Measurements from ENCODE around the gene ZNF319.

ZNF319 gene

DNA sequence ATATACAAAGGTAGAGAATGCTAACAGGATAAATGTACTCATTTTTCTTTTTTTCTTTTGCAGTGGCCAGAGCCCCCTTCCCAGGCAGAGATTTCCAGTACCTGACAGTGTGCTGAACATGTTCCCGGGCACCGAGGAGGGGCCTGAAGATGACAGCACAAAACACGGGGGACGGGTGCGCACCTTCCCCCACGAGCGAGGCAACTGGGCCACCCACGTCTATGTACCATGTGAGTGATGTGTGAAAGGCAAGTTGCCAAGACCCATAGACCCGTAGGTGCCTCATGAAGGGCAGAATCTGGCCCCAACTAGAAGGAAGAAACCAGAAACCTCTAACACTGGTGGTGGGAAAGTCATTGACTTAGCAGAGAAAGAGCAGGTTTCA, 1.9 kb upstream of the ZNF319 start:
- DNase-seq, result no peak
- in situ Hi-C loops (cut with HindIII; ENCODE audit: low pct_ligation_motif_present, low pct_unique_long_range_greater_than_20kb, low sequenced_read_pairs), result no loop called here

DNA sequence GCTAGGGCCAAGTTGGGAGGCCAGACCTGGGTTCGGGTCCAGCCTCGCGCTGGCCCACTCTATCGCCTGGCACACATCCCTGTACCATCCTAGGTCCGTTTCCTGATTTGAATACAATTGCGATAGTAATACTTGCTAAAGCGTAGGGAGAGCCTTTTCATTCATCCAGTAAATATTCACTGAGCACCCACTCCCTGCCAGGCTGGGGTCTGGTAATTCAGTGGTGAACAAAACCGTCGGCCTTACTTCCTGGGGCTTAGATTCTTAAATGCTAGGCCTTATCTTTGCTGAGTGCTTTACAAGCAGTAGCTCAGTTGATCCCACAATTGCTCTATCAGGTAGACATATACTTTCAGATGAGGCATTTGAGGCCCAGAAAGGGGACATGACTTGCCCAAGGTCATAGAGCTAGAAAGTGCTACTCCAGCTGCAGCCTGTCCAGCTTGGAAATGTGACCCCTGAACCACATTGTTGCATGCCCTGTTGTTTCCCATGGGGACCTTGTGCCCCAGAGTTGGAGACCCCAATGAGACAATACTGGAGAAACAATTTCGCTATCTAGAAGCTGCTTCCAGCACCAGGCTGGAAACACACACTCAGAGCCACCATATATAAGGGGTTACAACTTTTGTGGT, 1.4 kb upstream of the ZNF319 start:
- in situ Hi-C loops (cut with HindIII; ENCODE audit: low pct_ligation_motif_present, low pct_unique_long_range_greater_than_20kb, low sequenced_read_pairs), result no loop called here
- no peak for DNase-seq

- in situ Hi-C loops (cut with HindIII; ENCODE audit: low pct_ligation_motif_present, low pct_unique_long_range_greater_than_20kb, low sequenced_read_pairs), result no loop called here
- DNase-seq, result peak; percentile 93
These were observed 519 bp upstream of the ZNF319 start, which contains the start of gene USB1 for GRCh38 chr16:58000706-58001676. USB1 (plus strand) TSS chr16:58001407; CDS start chr16:58001484, 77 bp downstream.

GRCh38 chr16:57999366-57999970, 1.0 kb downstream of the ZNF319 start:
- in situ Hi-C loops (cut with HindIII; ENCODE audit: low pct_ligation_motif_present, low pct_unique_long_range_greater_than_20kb, low sequenced_read_pairs), result no loop called here
- DNase-seq, result peak; percentile 38

GRCh38 chr16:57998992-57999365, 1.5 kb downstream of the ZNF319 start:
- in situ Hi-C loops (cut with HindIII; ENCODE audit: low pct_ligation_motif_present, low pct_unique_long_range_greater_than_20kb, low sequenced_read_pairs), result no loop called here
- DNase-seq, result no peak

- DNase-seq, result no peak
- in situ Hi-C loops (cut with HindIII; ENCODE audit: low pct_ligation_motif_present, low pct_unique_long_range_greater_than_20kb, low sequenced_read_pairs), result no loop called here
These were observed 2.0 kb downstream of the ZNF319 start for GRCh38 chr16:57998486-57998885.

GRCh38 chr16:57997528-57998265, 2.8 kb downstream of the ZNF319 start:
- in situ Hi-C loops (cut with HindIII; ENCODE audit: low pct_ligation_motif_present, low pct_unique_long_range_greater_than_20kb, low sequenced_read_pairs), result no loop called here
- no peak for DNase-seq

- in situ Hi-C loops (cut with HindIII; ENCODE audit: low pct_ligation_motif_present, low pct_unique_long_range_greater_than_20kb, low sequenced_read_pairs), result no loop called here
- DNase-seq, result no peak
These were observed 3.3 kb downstream of the ZNF319 start for GRCh38 chr16:57997176-57997527.

DNA sequence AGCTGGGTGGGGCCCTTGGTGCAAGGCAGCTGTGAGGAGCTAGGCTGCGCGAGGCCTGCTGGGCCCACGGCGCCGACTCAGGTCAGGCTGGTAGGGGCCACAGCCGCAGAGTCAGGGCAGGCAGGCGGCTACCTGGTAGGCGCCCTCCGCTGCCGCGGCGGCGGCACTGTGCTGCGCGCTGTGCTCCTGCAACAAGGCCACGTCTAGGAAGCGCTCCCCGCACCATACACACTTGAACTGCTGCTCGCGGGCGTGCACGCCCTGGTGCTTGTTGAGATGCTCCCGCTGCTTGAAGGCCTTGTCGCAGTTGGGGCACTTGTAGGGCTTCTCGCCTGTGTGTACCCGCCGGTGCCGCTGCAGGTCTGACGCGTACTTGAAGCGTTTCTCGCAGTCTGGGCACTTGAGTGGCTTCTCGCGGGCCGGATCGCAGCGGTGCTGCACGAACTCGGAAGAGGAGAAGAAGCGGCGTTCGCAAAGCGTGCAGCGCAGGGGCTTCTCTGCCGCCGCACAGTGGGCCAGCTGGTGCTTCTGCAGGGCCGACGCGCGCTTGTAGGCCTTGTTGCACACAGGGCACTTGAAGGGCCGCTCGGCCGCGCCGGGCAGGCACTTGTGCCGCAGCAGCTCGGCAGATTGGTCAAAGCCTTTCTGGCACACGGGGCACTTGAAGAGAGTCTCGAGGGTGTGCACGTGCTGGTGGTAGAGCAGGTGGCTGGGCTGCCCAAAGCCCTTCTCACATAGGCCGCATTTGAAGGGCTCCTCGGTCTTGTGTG, 3.9 kb downstream of the ZNF319 start:
- no peak for DNase-seq
- in situ Hi-C loops (cut with HindIII; ENCODE audit: low pct_ligation_motif_present, low pct_unique_long_range_greater_than_20kb, low sequenced_read_pairs), result no loop called here

- DNase-seq, result no peak
- in situ Hi-C loops (cut with HindIII; ENCODE audit: low pct_ligation_motif_present, low pct_unique_long_range_greater_than_20kb, low sequenced_read_pairs), result no loop called here
These were observed 4.6 kb downstream of the ZNF319 start for GRCh38 chr16:57995721-57996405.

GRCh38 chr16:57994778-57995177, 5.7 kb downstream of the ZNF319 start:
- in situ Hi-C loops (cut with HindIII; ENCODE audit: low pct_ligation_motif_present, low pct_unique_long_range_greater_than_20kb, low sequenced_read_pairs), result no loop called here
- DNase-seq, result peak; percentile 67

DNA sequence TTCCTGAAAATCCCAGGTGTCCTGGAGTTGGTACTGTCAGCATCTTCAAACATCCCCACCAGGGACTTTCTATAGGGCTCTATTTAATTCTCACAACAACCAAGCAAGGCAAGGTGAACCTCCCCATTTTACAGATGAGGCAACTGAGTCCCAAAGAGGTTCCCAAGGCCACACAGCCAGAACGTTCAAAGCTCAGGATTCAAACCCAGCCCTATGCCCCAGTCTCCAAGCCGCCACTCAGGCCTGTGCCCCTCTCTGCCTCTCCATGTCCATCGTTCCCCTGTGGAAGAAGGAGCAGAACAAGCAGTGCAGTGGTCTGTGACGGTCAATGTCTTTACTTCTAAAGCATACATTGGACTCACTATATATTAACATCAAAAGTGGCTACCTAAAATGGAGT, 6.1 kb downstream of the ZNF319 start:
- no peak for DNase-seq
- in situ Hi-C loops (cut with HindIII; ENCODE audit: low pct_ligation_motif_present, low pct_unique_long_range_greater_than_20kb, low sequenced_read_pairs), result no loop called here

GRCh38 chr16:57993897-57994296, 6.6 kb downstream of the ZNF319 start:
- no peak for DNase-seq
- in situ Hi-C loops (cut with HindIII; ENCODE audit: low pct_ligation_motif_present, low pct_unique_long_range_greater_than_20kb, low sequenced_read_pairs), result no loop called here

- no peak for DNase-seq
- in situ Hi-C loops (cut with HindIII; ENCODE audit: low pct_ligation_motif_present, low pct_unique_long_range_greater_than_20kb, low sequenced_read_pairs), result no loop called here
These were observed 7.0 kb downstream of the ZNF319 start for GRCh38 chr16:57993438-57993837.

GRCh38 chr16:57992084-57992483, 8.4 kb downstream of the ZNF319 start:
- in situ Hi-C loops (cut with HindIII; ENCODE audit: low pct_ligation_motif_present, low pct_unique_long_range_greater_than_20kb, low sequenced_read_pairs), result no loop called here
- no peak for DNase-seq

GRCh38 chr16:57991551-57992059, 8.9 kb downstream of the ZNF319 start:
- DNase-seq, result no peak
- in situ Hi-C loops (cut with HindIII; ENCODE audit: low pct_ligation_motif_present, low pct_unique_long_range_greater_than_20kb, low sequenced_read_pairs), result no loop called here

DNA sequence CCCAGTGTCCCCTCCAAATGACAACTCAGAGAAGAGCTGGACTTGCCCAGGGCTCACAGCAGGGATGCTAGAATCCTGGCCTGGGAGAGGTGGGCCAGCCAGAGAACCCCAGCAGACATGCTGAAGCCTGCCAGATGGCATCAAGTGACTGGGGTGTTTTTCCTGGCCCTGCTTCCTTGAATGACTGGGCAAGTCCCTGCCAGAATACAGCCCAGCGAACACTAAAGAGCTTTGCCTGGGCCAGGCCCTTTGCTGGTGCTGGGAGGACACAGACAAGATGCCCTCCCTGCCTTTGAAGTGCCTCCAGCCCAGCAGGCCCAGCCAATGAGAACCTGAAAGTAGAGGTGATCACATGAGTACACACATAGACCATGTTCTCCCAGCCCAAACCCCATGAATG, 11.5 kb downstream of the ZNF319 start:
- in situ Hi-C loops (cut with HindIII; ENCODE audit: low pct_ligation_motif_present, low pct_unique_long_range_greater_than_20kb, low sequenced_read_pairs), result no loop called here
- peak; percentile 22 for DNase-seq
